Measurements from ENCODE around the gene SNX17.

DNA sequence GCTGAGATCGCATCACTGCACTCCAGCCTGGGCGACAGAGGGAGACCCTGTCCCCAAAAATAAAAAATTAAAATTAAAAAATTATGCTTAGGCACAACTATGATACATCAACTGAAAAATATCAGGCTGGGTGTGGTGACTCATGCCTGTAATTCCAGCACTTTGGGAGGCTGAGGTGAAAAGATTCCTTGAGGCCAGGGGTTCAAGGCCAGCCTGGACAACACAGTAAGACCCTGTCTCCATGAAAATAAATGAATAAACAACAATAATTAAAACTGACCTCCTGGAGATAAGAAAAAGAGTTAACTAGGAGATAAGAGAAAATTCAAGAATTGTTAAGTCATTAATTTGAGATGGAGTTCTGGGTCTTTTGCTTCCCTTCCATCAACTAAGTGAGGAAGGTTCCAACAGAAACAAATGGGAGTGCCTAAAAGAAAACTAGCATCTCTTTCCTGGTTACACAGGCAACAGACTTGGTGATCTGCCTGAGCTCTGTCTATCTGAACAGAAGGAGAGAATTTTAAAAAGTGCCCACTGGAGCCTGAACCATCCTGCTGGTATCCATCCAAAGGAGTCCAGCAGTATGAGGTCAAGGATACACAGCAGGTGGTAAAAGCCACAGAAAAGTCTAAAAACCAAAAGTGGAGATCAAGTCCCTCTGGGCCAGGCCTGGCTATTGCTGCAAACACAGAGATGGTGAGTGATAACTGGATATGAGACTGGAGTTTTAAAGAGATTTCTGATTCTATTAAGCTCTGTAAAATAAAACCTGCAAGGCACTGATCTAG lies 30.1 kb downstream of the SNX17 start:
- TF ChIP-seq, protein P1, sequence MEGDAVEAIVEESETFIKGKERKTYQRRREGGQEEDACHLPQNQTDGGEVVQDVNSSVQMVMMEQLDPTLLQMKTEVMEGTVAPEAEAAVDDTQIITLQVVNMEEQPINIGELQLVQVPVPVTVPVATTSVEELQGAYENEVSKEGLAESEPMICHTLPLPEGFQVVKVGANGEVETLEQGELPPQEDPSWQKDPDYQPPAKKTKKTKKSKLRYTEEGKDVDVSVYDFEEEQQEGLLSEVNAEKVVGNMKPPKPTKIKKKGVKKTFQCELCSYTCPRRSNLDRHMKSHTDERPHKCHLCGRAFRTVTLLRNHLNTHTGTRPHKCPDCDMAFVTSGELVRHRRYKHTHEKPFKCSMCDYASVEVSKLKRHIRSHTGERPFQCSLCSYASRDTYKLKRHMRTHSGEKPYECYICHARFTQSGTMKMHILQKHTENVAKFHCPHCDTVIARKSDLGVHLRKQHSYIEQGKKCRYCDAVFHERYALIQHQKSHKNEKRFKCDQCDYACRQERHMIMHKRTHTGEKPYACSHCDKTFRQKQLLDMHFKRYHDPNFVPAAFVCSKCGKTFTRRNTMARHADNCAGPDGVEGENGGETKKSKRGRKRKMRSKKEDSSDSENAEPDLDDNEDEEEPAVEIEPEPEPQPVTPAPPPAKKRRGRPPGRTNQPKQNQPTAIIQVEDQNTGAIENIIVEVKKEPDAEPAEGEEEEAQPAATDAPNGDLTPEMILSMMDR (conservative IDR thresholded peaks at IDR 0.05), result no peak
- TF ChIP-seq EZH2 (IDR thresholded peaks at IDR 0.05; ENCODE audit: low read depth), result no peak
